Transverse colon (tissue), 4 donors: ENCODE data around the gene BRCA2. TPM values are rescaled to one million over a fixed set of nuclear protein-coding genes. Genes with fewer than 3 reads are reported as not detected.
"Not testable (repeated sequence)": the region's sequence is repeated elsewhere in the genome, so short reads cannot be mapped to it uniquely, and the experiment has no call there.

ENCODE experiments used
- DNase-seq: peaks from one replicate; pipeline ENCODE4 v3.0.0-alpha.2; 2019
- H3K27ac ChIP-seq, 4 donors: fragments of 200-600 bp; sonication (generic); 2 replicates each; pipeline ENCODE4 v1.5.1; 2016 to 2018; ENCODE audit warnings: inconsistent platforms in 4 of 4
- H3K27me3 ChIP-seq: fragments of 200-600 bp; sonication (generic); 2 replicates; pipeline ENCODE4 v1.5.1; 2017; ENCODE audit warnings: inconsistent platforms
- H3K36me3 ChIP-seq, 4 donors: fragments of 200-600 bp; sonication (generic); 2 replicates each; pipeline ENCODE4 v1.5.1; 2017 to 2019; ENCODE audit warnings: inconsistent platforms in 4 of 4
- H3K4me1 ChIP-seq, 4 donors: fragments of 200-600 bp; sonication (generic); 2 replicates each; pipeline ENCODE4 v1.5.1; 2017 to 2020; ENCODE audit warnings: inconsistent platforms in 4 of 4
- H3K4me3 ChIP-seq, 4 donors: fragments of 200-600 bp; sonication (generic); 1 replicate in 1 of 4; 2 replicates in 3 of 4; pipeline versions ENCODE4 v1.5.1 to v1.6.1; 2017 to 2019; ENCODE audit warnings: inconsistent platforms in 4 of 4
- H3K9me3 ChIP-seq, 2 donors: fragments of 200-600 bp; sonication (generic); 2 replicates each; pipeline ENCODE4 v1.5.1; 2017 to 2019; ENCODE audit warnings: inconsistent platforms in 2 of 2
- EP300 ChIP-seq: sonication (generic); formaldehyde crosslinking; IDR thresholded peaks from one replicate; pipeline ENCODE4 v1.6.1; 2017; ENCODE audit warnings: antibody characterized with exemption, low read depth
- POLR2A ChIP-seq: fragments of 450-650 bp; IDR thresholded peaks from one replicate; pipeline ENCODE4 v1.6.1; 2016; ENCODE audit warnings: antibody characterized with exemption, mild to moderate bottlenecking, moderate library complexity
- POLR2AphosphoS5 ChIP-seq, 3 donors: sonication (generic); formaldehyde crosslinking; IDR thresholded peaks; one replicate each; pipeline ENCODE4 v1.6.1; 2016; ENCODE audit warnings: antibody characterized with exemption in 3 of 3
- WGBS, 2 donors: methylation state at CpG; one replicate each; pipeline ENCODE4 v1.1.5; 2018; ENCODE audit warnings: low coverage in 1 of 2; 5-methylcytosine and 5-hydroxymethylcytosine counted together
- in situ Hi-C, 4 donors: fragments of 200-750 bp; cut with MboI; loops; one replicate each; pipeline versions ENCODE4 v1.15.0 to v1.15.1; 2017; ENCODE audit warnings: low sequenced_read_pairs in 3 of 4, low pct_ligation_motif_present in 1 of 4, low pct_unique_long_range_greater_than_20kb in 1 of 4
- intact Hi-C: fragments of 100-400 bp; cut with DNase I; formaldehyde crosslinking; loops from one replicate; pipeline ENCODE4 v1.15.1; 2023; ENCODE audit warnings: low total_unique reads
- total RNA-seq, 4 donors: library from RNA; depleted of rRNA; stranded (reverse); fragments of >200 nt; gene quantifications; one replicate each; pipeline ENCODE4 v1.1.0, GENCODE V29; 2016
- TF ChIP-seq, protein P1 (sequence below), 5 experiments: fragments of 200-600 bp in 3 of 5; fragments of 450-650 bp in 2 of 5; sonication (generic) in 3 of 5; IDR thresholded peaks; 1 replicate in 2 of 5; 2 replicates in 3 of 5; pipeline ENCODE4 v1.5.1; 2016 to 2017; ENCODE audit warnings: antibody characterized with exemption in 5 of 5, inconsistent platforms in 3 of 5, mild to moderate bottlenecking in 2 of 5, moderate library complexity in 1 of 5

Gene BRCA2
- total RNA-seq, 4 donors from 2014 or later = 1.6 to 4.8 (median 2.4) TPM; not detected in 1

DNA sequence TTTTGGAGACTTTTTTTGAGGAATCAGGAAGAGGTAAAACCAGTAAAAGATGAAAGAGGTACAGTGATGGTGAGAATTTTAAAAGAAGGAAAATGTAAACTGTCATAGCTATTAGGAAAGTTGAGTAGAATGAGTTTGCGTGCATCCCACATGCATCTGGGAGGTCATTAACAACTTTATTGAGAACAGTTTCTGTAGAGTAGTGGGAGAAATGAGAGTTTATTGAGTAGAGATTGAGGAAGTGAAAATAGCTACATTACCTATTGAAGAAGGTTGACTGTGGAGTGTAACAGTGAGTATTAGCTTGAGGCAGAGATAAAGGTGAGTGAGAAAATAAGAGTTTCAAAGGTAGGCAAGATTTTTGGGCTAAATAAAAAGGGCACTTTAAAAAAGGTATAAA, 38.7 kb downstream of the BRCA2 start:
- 100% methylated on average over 1 of the region's 1 CpG for WGBS, 2 donors
- Histone ChIP-seq H3K27ac (no peak overlapping the region), H3K4me1 (no peaks in the 10 kb centered on the region), H3K9me3 (no peaks in the 10 kb centered on the region), H3K27me3 (no peaks in the 10 kb centered on the region), H3K36me3 (no peaks in the 10 kb centered on the region), H3K4me3 (no peak overlapping the region)
- no peak for DNase-seq
- no peak for TF ChIP-seq EP300
- TF ChIP-seq, protein P1, sequence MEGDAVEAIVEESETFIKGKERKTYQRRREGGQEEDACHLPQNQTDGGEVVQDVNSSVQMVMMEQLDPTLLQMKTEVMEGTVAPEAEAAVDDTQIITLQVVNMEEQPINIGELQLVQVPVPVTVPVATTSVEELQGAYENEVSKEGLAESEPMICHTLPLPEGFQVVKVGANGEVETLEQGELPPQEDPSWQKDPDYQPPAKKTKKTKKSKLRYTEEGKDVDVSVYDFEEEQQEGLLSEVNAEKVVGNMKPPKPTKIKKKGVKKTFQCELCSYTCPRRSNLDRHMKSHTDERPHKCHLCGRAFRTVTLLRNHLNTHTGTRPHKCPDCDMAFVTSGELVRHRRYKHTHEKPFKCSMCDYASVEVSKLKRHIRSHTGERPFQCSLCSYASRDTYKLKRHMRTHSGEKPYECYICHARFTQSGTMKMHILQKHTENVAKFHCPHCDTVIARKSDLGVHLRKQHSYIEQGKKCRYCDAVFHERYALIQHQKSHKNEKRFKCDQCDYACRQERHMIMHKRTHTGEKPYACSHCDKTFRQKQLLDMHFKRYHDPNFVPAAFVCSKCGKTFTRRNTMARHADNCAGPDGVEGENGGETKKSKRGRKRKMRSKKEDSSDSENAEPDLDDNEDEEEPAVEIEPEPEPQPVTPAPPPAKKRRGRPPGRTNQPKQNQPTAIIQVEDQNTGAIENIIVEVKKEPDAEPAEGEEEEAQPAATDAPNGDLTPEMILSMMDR (IDR thresholded peaks at IDR 0.05) = no peak
- no peak for TF ChIP-seq POLR2A
- no peak for TF ChIP-seq POLR2AphosphoS5 (IDR thresholded peaks at IDR 0.05)
- intact Hi-C loops = no loop called here
- in situ Hi-C loops = no loop called here

DNA sequence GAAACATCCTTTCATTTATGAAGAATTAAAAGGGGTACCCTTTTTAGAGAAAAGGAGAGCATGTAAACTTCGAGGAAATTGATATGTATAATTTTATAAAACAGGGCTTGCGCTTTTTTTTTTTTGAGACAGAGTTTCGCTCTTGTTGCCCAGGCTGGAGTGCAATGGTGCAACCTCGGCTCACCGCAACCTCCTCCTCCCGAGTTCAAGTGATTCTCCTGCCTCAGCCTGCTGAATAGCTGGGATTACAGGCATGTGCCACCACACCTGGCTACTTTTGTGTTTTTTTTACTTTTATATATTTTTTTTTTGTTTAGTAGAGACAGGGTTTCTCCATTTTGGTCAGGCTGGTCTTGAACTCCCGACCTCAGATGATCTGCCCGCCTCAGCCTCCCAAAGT, 40.6 kb downstream of the BRCA2 start:
- H3K4me3 ChIP-seq, H3K27me3 ChIP-seq, H3K27ac ChIP-seq, H3K36me3 ChIP-seq, H3K4me1 ChIP-seq, DNase-seq, in situ Hi-C loops, H3K9me3 ChIP-seq, intact Hi-C loops: not testable (repeated sequence)
- WGBS, 2 donors = 94 to 97% methylated on average over 7 to 8 of the region's 8 CpGs

DNA sequence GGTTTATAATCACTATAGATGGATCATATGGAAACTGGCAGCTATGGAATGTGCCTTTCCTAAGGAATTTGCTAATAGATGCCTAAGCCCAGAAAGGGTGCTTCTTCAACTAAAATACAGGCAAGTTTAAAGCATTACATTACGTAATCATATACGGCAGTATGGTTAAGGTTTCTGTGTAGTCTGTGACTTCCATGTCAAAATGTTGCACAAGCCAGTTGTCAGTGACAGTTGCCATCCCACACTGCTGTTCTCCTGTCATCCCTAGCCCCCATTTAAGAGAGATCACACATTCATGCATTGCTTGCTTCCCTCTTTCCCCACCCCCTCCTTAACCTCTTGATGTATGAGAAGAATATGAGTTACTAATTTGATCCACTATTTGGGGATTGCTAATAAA, 47.3 kb downstream of the BRCA2 start:
- H3K9me3 ChIP-seq = no peaks in the 10 kb centered on the region
- no peak overlapping the region for H3K27ac ChIP-seq
- TF ChIP-seq, protein P1 (IDR thresholded peaks at IDR 0.05) = no peak
- no peak for TF ChIP-seq POLR2A
- no peak for TF ChIP-seq POLR2AphosphoS5 (IDR thresholded peaks at IDR 0.05)
- no peak for TF ChIP-seq EP300
- no peaks in the 10 kb centered on the region for H3K4me1 ChIP-seq
- no peak for DNase-seq
- intact Hi-C loops (no loop called here), in situ Hi-C loops (no loop called here)
- H3K4me3 ChIP-seq = no peak overlapping the region
- no peaks in the 10 kb centered on the region for H3K27me3 ChIP-seq
- no peaks in the 10 kb centered on the region for H3K36me3 ChIP-seq
- WGBS, 2 donors = 86 to 95% methylated on average over 2 of the region's 2 CpGs

DNA sequence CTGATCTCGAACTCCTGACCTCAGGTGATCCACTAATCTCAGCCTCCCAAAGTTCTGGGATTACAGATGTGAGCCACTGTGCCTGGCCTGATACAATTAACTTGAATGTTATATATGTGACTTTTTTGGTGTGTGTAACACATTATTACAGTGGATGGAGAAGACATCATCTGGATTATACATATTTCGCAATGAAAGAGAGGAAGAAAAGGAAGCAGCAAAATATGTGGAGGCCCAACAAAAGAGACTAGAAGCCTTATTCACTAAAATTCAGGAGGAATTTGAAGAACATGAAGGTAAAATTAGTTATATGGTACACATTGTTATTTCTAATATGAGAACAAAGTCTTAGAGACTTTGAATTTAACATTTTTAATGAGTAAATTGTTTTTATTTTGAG, 55.5 kb downstream of the BRCA2 start:
- no peak for DNase-seq
- Histone ChIP-seq H3K36me3 (no peaks in the 10 kb centered on the region), H3K4me3 (no peak overlapping the region), H3K27ac (no peak overlapping the region), H3K9me3 (no peaks in the 10 kb centered on the region), H3K4me1 (no peaks in the 10 kb centered on the region), H3K27me3 (no peaks in the 10 kb centered on the region)
- intact Hi-C loops (no loop called here), in situ Hi-C loops (no loop called here)
- TF ChIP-seq POLR2AphosphoS5 (IDR thresholded peaks at IDR 0.05) (no peak), EP300 (no peak), POLR2A (no peak)
- TF ChIP-seq, protein P1 (IDR thresholded peaks at IDR 0.05) = no peak
- 89 to 97% methylated on average over 1 to 2 of the region's 2 CpGs for WGBS, 2 donors

DNA sequence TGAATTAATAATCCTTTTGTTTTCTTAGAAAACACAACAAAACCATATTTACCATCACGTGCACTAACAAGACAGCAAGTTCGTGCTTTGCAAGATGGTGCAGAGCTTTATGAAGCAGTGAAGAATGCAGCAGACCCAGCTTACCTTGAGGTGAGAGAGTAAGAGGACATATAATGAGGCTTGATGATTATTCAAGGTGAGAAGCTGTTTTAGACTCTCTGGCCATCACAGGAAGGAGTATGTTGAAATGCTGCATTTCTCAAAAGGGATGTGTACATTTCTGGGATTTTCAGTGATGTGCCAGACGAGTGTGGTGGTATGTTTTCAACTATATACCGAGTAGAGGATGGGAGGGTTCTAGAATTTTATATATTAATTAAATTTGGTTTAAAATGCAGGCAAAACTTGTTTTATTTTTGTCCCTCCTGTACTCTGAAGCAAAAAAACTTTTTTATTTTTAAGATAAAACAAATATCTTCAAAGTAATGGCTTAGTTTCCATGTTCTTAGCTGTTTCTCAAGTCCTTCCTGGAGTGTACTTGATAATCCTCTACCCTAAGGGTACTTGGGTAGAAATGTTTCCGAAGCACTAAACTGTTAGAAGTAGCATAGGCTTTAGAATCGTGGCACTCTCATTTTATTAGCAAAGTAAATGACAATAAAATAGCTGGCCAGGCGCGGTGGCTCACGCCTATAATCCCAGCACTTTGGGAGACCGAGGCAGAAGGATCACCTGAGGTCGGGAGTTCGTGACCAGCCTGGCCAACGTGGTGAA, 61.5 kb downstream of the BRCA2 start:
- H3K36me3 ChIP-seq = no peaks in the 10 kb centered on the region
- TF ChIP-seq POLR2A = no peak
- TF ChIP-seq, protein P1 (IDR thresholded peaks at IDR 0.05) = no peak
- no peak for TF ChIP-seq POLR2AphosphoS5 (IDR thresholded peaks at IDR 0.05)
- TF ChIP-seq EP300 = no peak
- no peak overlapping the region for H3K4me3 ChIP-seq
- no peak overlapping the region for H3K27ac ChIP-seq
- intact Hi-C loops = loop anchor here (5.0 kb wide), 1 partner anchor 205 kb away; no protein-coding TSS in a partner anchor
- no peaks in the 10 kb centered on the region for H3K4me1 ChIP-seq
- no peaks in the 10 kb centered on the region for H3K27me3 ChIP-seq
- in situ Hi-C loops = no loop called here
- WGBS, 2 donors = 89 to 94% methylated on average over 8 to 13 of the region's 13 CpGs
- no peak for DNase-seq
- no peaks in the 10 kb centered on the region for H3K9me3 ChIP-seq
